Fibroblast of peridontal ligament (primary cell): ENCODE results near the gene SUSD4.
"Not testable (repeated sequence)": the region's sequence is repeated elsewhere in the genome, so short reads cannot be mapped to it uniquely, and the experiment has no call there.

Source experiments
- DNase-seq: peaks from one replicate; pipeline ENCODE4 v3.0.0-alpha.2; 2010; ENCODE audit errors: extremely low read depth

SUSD4 gene

DNA sequence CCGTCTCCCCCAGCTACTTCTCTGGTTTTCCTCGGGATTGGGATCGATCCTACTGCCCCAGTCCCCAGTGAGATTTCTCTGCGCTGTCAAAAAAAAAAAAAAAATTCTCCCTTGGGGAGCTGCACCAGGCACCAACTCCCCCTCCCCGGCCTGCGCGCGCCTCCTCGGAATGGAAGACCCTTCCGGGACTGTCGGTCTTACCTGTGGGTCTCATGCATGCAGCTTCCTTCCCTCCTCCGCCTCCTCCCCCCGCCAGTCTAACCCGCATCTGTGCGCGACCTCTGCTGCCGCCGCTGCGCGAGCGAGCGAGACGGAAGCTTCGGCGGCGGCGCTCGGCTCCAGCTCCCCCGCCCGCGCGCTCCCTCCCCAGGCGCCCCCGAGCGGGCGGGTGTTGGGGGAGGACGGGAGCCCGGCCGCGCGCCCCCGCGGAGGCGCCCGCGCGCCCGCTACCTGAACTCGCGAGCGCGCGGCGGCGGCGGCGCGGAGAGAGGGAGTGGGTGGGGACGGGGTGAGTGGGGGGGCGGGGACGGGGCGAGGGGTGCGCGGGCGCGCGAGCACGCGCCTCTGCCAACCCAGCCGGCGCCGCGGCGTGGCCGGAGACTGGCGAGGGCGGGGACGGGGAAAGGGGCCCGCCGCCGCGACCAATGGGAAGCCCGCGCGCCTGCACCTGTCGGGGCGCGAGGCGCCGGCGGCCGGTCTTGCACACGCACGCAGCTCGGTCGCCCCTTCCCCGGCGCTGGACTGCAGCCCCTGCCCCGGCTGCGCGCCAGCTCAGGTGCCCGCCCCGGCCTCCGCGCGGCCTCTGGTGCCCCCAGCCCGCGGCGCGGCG, at the start of gene SUSD4:
TSS of gene SUSD4 (minus strand) at position 321 of the 829 bp plus-strand sequence. CDS start 751 bp downstream, outside the sequence.
- no peak for DNase-seq

DNA sequence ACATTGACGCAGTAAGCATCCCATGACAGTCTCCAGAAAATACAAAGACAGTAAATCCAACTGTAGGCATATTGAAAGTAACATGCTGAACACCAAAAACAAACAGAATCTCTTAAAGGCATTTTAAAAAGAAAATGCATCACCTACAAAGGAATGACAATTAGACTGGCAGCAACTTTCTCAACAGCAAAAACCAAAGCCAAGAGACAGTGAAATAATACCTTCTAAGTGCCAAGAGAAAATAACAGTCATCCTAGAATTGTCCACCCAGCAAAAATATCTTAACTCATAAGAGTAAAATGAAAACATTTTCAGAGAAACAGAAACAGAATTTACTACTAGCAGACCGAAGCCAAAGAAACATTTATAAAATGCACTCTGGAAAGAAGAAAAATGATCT, 49.2 kb upstream of the SUSD4 start:
- DNase-seq = peak; percentile 50

DNA sequence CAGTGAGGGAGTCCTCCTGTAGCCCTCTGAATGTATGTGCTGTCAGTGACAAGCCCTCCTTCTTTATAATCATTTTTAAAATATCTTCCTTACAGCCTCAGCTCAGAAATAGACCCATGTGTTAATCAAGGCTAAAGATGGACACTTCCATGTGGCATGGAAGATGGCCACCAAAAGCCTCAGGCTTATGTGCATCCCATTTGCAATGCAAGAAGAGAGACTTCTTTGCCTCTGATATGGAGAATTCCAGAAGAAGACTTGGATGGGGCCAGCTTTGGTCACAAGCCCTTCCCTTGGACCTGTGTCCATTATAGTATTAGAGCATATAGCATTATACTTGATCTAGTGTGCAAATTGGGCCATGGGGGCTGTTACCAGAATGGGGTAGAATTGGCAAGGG, 47.7 kb upstream of the SUSD4 start:
- no peak for DNase-seq

GRCh38 chr1:223411309-223411708, 47.3 kb upstream of the SUSD4 start:
- DNase-seq = peak; percentile 86

GRCh38 chr1:223410036-223410435, 46.1 kb upstream of the SUSD4 start:
- DNase-seq = no peak

GRCh38 chr1:223405507-223405906, 41.5 kb upstream of the SUSD4 start:
- no peak for DNase-seq

GRCh38 chr1:223403184-223403815, 39.3 kb upstream of the SUSD4 start:
- DNase-seq = peak; percentile 31

- DNase-seq = no peak
Measured at GRCh38 chr1:223402790-223403142, 38.8 kb upstream of the SUSD4 start.

- peak; percentile 86 for DNase-seq
Measured at GRCh38 chr1:223401873-223402789, 38.2 kb upstream of the SUSD4 start.

GRCh38 chr1:223399393-223399792, 35.4 kb upstream of the SUSD4 start:
- not testable (repeated sequence) for DNase-seq

- no peak for DNase-seq
Measured at GRCh38 chr1:223394706-223395105, 30.7 kb upstream of the SUSD4 start.

DNA sequence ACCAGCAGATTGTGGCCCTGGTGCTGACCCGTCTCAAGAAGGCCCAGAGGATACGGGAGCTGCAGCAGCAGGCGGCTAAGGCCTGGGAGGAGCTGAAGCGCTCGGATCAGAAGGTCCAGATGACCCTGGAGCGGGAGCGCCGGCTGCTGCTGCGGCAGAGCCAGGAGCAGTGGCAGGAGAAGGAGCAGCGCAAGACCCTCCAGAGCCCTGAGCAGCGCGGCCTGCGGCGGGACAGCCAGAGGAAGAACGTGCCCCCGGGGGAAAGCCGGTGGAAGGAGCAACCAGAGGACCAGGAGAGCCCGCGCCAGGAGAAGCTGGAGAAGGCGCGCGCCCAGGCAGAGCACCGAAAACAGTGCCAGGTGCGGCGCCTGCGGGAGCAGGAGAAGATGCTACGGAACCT, 30.3 kb upstream of the SUSD4 start:
- no peak for DNase-seq

GRCh38 chr1:223393275-223394214, 29.6 kb upstream of the SUSD4 start, which contains the start of gene CCDC185:
CCDC185 (plus strand) TSS chr1:223393415; CDS start chr1:223393476, 61 bp downstream.
- no peak for DNase-seq

DNA sequence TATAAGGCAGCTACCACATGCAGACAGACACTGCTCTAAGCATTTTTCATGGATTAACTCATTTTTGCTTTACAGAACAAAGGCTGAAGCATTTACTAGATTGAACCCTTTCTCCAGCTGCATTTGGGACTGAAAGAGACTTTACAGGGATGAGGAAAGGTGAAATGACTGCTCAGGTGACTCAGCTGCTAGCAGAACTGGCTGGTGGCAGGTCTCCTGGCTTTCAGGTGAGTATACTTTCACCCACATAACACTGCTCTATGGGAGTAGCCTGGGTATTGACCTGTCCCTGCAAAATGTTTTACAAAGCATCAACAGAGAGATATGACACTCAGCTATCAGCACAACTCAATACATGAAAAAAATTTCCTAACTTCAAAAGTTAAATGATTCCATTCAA, 26.6 kb upstream of the SUSD4 start:
- DNase-seq = no peak

GRCh38 chr1:223386013-223386412, 22.0 kb upstream of the SUSD4 start:
- DNase-seq = no peak

DNA sequence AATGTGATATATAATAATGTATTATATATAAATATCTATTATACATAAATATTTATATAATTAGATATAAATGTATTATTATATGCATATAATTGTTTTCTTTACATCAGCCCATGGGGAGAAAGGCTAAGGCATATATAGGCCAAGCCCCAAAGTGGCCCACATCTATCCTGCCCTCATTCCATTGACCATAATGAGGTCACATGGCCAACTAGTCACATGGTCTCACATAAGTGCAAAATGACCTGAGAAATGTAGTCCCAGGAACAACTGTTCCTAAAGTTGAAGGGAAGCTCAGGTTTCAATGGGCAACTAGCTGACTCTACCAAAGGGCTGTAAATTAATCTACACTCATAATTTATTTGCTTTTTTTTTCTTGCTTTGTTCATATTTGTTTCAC, 14.8 kb upstream of the SUSD4 start:
- no peak for DNase-seq

GRCh38 chr1:223374064-223374610, 10.2 kb upstream of the SUSD4 start:
- DNase-seq = no peak

- DNase-seq = no peak
Measured at GRCh38 chr1:223364685-223365382, 858 bp upstream of the SUSD4 start.

DNA sequence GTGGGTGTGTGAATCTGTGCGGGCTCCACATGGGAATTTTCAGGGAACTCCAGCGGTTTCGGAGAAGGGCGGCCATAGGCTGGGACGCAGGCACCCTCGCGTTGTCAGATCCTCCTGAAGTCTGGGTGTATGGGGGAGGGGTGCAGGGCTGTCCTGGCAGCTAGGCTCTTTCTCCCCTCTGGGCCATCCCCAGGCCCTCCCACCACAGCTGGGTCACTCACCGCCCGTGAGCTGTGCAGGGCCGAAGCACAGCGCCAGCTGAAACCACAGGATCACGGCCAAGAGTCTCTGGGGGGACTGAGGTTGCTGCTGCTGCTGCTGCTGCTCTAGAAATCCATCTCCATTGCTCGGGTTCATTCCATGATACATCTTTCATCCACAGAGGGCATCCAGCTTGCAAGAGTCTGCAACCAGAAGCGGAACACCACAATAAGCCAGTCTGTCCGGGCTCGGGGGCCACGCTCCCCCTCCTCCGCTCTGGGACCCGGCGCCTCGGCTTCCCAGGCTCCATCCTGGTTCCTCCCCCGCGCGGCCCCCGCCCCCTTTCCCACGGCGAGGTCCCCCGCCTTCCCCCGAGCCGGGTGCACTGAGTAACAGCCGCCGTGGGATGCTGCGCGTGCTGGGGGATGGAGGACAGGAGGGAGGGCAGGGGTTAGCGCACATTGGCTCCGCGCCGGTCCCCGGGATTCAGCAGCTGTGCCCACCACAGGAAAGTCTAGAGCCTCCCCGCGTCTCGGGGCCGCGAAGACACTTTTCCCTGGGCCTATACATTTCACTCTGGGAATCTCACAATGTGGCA, 720 bp downstream of the SUSD4 start:
- DNase-seq = peak; percentile 68
